ENCODE data around the gene LGALS7. TPM values are rescaled to one million over a fixed set of nuclear protein-coding genes. Genes with fewer than 3 reads are reported as not detected.

LGALS7 gene
- total RNA-seq, 1 donor from 2014 or later, result not detected

GRCh38 chr19:38741670-38742069 is 31.6 kb downstream of the LGALS7 start:
- no peak for DNase-seq (ENCODE audit: low spot score)

- no peak for DNase-seq (ENCODE audit: low spot score)
Measured at GRCh38 chr19:38740932-38741331, 32.4 kb downstream of the LGALS7 start.

DNA sequence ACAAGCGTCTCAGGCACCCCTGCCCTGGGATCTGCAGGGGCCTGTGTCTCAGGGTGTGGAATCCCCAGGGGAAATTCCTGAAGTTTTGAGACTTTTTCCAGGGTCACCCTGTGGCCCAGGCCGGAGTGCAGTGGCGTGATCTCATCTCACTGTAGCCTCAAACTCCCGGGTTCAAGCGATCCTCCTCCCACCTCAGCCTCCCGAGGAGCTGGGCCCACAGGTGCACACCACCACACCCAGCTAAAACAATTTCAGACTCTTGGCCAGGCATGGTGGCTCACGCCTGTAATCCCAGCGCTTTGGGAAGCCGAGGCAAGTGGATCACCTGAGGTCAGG is 33.1 kb downstream of the LGALS7 start:
- no peak for DNase-seq (ENCODE audit: low spot score)

DNA sequence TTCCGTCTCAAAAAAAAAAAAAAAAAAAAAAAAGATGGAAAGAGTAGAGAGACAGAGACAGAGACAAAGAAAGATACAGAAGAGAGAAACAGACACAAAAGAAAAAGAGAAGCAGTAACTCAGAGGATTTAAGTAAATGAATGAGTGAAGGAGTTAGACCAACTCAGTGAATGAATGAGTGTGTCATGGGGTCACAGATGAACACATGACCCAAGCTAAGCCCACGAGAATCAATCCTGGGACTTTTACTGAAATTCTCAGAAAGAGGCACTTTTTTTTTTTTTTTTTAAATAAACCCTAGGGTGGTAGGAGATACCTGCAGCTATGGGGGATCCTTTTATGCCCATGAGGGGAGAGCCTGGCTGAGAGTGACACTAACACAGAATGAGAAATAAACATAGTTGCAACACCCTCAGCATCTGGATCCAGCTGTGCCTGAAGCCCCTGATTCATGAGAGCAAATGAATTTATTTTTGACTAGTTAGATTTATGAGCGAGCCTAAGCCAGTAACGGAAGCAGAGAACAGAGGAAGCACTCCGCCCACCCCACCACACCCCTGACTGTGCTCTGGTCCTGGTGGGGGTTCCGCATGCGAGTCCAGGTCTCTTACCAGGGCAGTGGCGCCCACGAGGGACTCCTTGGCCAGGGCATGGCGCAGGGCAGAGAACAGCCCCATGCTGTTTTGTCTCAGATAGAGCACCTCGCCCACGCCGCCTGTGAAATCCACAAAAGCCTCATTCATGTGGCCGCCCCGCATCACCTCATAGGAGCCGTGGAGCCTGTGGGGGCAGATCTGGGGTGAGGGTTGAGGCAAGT is 33.7 kb downstream of the LGALS7 start:
- DNase-seq (ENCODE audit: low spot score), result no peak

DNA sequence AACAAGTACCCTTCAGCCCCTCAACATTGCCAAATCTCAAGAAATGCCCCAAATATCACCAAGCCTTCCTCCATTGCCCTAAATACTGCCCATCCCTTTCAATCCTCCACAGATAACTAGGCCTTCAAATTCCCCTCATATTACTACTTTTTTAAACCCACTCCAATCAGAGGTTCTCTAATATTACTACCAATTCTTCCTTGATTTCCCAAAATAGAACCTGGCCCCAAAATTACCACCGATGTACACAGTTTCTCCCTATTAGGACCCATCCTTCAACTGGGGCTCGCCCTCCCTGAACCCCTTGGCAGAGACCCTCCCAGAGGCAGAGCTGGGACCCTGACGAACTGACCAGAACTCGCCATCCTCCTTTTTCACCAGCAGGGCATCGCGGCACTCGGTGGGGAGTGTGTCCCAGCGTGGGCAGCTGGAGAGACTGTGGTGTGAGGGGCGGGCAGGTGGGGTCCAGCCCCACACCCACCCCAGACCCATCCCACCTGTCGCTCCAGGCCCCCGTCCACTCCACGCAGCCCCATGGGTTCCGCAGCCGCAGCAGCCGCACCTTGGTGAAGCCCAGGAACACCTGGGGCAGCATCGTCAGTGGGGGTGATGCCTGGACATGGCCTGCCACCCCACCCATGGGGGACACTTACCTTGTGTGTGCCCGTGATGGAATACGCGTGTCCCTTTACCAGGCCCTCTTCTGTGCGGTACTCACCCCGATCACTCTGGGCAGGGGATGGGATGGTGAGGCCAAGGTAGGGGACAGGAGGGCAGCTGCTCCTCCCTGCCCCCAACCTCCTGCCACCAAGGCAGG is 35.2 kb downstream of the LGALS7 start:
- no peak for DNase-seq (ENCODE audit: low spot score)

GRCh38 chr19:38737281-38737865 is 35.9 kb downstream of the LGALS7 start:
- no peak for DNase-seq (ENCODE audit: low spot score)

- DNase-seq (ENCODE audit: low spot score), result no peak
Measured at GRCh38 chr19:38736413-38737280, 36.7 kb downstream of the LGALS7 start.

GRCh38 chr19:38736036-38736412 is 37.3 kb downstream of the LGALS7 start:
- no peak for DNase-seq (ENCODE audit: low spot score)

- no peak for DNase-seq (ENCODE audit: low spot score)
Measured at GRCh38 chr19:38735257-38735686, 38.0 kb downstream of the LGALS7 start.

- no peak for DNase-seq (ENCODE audit: low spot score)
Measured at GRCh38 chr19:38734426-38735256, 38.7 kb downstream of the LGALS7 start.

DNA sequence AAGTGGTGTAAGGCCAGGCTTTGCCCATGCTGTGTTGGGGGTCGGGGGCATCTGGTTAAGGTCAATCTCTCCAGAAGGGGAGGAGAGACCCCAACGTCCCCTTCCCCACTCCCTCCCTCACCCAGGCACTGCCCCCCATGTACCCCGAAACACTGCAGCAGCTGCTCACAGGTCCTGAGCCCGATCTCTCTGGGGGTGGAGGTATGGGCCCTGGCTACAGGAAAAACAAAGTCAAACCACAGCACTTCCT is 39.2 kb downstream of the LGALS7 start:
- no peak for DNase-seq (ENCODE audit: low spot score)

DNA sequence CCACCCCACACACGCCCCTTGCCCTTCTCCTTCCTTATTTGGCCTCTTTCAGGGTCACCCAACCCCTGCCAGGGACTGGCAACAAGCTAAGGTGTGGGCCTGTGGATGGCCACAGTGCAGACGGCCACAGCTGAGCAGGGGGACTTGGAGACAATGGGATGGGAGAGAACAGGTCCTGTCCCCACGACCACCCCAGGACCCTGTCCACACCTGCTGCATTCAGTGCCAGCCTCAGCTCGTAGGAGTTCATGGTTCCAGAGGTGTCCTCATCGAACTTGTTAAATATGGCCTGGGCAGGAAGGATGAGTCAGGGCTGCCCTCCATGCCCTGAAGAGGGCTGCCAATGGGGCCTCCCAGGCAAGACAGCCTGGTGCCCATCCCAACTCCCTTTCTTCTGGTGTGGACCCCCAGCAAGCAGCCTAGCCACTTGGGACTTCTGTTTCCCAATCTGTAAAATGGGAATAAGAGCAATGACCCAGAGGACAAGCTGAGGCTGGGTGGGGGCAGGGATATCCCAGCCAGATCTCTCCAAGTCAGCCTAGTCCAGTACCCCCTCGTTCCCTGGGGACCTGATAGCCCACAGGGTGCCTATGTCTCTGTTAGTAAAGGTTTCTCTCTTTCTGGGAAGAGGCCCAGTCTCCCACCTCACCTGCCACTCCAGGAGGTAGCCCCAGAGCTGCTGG is 39.7 kb downstream of the LGALS7 start:
- DNase-seq (ENCODE audit: low spot score), result no peak

DNA sequence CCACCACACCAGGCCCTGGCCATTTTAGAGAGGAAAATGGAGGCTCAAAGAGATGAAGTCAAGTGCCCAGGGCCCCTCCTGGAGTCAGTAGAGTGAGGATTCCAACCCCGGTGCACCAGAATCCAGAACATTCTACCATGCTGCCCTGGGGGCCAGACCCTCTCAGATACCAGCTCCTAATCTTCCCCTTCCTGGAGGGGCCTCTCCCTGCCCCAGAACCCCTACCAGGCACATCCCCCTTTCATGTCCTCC is 40.1 kb downstream of the LGALS7 start:
- no peak for DNase-seq (ENCODE audit: low spot score)

DNA sequence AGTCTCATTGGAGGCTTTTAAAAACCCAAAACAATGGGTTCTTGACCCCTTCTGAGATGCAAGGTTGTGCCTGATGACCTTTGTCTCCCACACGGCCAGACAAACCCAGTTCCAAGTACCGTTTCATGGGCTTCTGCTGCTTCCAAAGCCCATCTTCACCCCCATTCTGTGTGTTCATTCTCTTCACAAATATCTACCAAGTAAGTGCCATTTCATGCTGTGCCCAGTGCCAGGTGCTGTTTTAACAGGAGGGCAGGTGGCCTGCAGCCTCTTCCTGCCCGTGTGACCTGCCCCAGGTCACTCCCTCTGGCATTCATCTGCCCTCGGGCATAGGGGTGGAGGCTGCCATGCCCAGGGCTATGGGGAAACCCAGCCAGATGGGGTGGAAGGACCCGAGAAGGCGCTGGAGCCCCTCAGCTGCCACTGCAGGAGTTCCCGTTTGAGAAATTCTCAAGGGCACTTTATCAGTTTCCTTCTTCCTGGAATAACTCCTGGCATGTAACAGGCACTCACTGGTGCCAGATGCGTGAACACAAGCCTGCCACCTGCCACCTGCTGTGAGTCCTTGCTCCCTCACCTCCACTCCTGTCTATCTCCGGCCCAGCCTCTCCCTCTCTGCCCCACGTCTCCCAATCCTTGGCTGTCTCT is 41.5 kb downstream of the LGALS7 start:
- DNase-seq (ENCODE audit: low spot score), result no peak

DNA sequence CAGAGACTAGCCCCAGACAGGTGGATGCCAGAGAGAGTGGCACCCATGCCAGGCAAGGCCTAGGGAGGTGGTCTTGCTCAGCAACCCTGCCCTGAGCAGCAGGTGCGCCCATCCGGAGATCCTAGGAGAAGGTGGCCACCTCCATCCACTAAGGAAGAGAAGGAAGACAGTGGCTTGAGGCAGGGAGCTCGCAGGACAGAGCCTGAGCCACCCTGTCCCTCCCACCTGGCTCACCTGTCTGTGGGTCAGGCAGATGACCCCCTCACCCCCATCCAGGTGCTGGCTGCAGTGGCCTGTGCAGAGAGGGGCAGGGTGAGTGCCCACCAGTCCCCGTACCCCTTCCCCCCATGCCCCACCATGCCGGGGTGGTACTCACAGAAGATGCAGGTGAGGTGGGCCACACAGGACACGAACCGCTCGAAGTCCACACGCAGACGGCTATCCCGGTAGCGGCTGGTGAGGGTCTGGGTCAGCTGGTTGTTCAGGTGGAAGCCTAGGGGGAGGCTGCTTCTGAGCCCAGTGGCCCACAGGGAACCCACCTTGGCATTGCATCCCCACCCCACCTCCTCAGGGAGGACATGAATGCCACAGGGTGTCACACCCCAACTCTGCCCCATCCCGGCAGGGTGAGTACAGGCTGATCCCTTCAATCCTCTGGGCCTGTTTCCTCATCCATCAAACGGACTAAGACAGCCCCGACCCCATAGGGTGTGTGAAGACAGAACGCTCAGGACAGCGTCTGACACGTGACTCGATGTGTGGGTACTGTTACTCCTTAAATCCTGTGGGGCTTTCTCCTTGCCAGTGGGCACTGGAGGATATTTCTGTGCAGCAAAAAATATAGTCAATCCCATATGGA is 42.4 kb downstream of the LGALS7 start:
- DNase-seq (ENCODE audit: low spot score), result no peak

DNA sequence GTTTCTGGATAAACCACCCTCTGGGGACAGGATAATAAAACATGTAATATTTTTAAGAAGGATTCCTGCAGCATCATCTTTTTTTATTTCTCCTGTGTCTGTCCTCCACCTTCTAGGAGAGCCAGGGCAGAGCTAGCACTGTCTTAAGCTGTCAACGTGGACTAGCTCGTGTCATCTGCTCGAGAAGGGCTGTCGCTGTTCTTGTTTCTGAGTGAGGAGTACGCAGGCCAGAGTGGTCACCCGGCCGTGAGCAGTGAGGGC is 42.9 kb downstream of the LGALS7 start:
- DNase-seq (ENCODE audit: low spot score), result no peak

- DNase-seq (ENCODE audit: low spot score), result no peak
Measured at GRCh38 chr19:38729653-38730469, 43.5 kb downstream of the LGALS7 start.

Data from mesenteric fat pad (tissue), 1 donor.